Endothelial cell of umbilical vein (primary cell): Measurements from ENCODE around the gene RASSF6. TPM values are rescaled to one million over a fixed set of nuclear protein-coding genes. Genes with fewer than 3 reads are reported as not detected.

Experiments
- BruUV-seq: library from RNA; stranded (reverse); fragments of 400-500 nt; replicated peaks from 2 replicates; lab custom pipeline; 2021; lab: Mats Ljungman, UMichigan
- CTCF ChIA-PET: fragments of 300-600, 350-600 bp; sonication (Branson Sonifier 250); formaldehyde crosslinking; loops from one replicate; lab custom pipeline; 2021; ENCODE audit warnings: antibody characterized with exemption, inconsistent platforms; lab: Charles Lee
- POLR2A ChIA-PET: fragments of 300-600, 350-600 bp; sonication (Branson Sonifier 250); formaldehyde crosslinking; loops from one replicate; lab custom pipeline; 2021; ENCODE audit warnings: antibody characterized with exemption, inconsistent platforms; lab: Charles Lee
- DNase-seq: peaks from one replicate; pipeline ENCODE4 v3.0.0-alpha.2; 2011; ENCODE audit warnings: low read depth, low spot score
- FAIRE-seq: peaks from 2 replicates; lab custom pipeline; 2011; peaks lifted over from hg19 to GRCh38; lab: Jason Lieb, UNC
- H2AFZ ChIP-seq: 2 replicates; pipeline ENCODE4 v1.6.0; 2012; ENCODE audit warnings: low read depth, low read length, control low read depth, inconsistent platforms
- H3K27ac ChIP-seq: 2 replicates; pipeline ENCODE4 v1.5.1; 2011; ENCODE audit warnings: low read depth, mild to moderate bottlenecking, control low read depth, low read length, moderate library complexity; ENCODE audit not compliant: insufficient read depth
- H3K27me3 ChIP-seq, 2 experiments: 2 replicates each; pipeline versions ENCODE4 v1.6.0 to v1.6.1; 2011; ENCODE audit warnings: low read length in 2 of 2, mixed read lengths in 1 of 2; ENCODE audit not compliant: control insufficient read depth in 2 of 2, insufficient read depth in 2 of 2
- H3K36me3 ChIP-seq, 2 experiments: 2 replicates in 1 of 2; 3 replicates in 1 of 2; pipeline ENCODE4 v1.5.1; 2011; ENCODE audit warnings: low read length in 2 of 2, mild to moderate bottlenecking in 1 of 2, moderate library complexity in 1 of 2; ENCODE audit not compliant: control insufficient read depth in 2 of 2, insufficient read depth in 2 of 2; ENCODE audit errors: extremely low read depth in 1 of 2
- H3K4me1 ChIP-seq: 3 replicates; pipeline ENCODE4 v1.5.1; 2011; ENCODE audit warnings: mild to moderate bottlenecking, low read length; ENCODE audit not compliant: control insufficient read depth, insufficient read depth; ENCODE audit errors: extremely low read depth
- H3K4me2 ChIP-seq: 2 replicates; pipeline ENCODE4 v1.6.1; 2011; ENCODE audit warnings: low read length, control low read depth, mixed read lengths; ENCODE audit not compliant: insufficient read depth
- H3K4me3 ChIP-seq, 3 experiments: fragments of 200-600 bp in 1 of 3; sonication (generic), shearing (Covaris generic) in 1 of 3; replicated peaks in 1 of 3; 2 replicates each; pipeline ENCODE4 v1.5.1; 2011 to 2016; ENCODE audit warnings: control low read depth in 3 of 3, low read length in 3 of 3, mild to moderate bottlenecking in 2 of 3, inconsistent platforms in 1 of 3, low read depth in 1 of 3, moderate library complexity in 1 of 3; ENCODE audit not compliant: insufficient read depth in 1 of 3
- H3K79me2 ChIP-seq: 2 replicates; pipeline ENCODE4 v1.6.0; 2012; ENCODE audit warnings: low read length, inconsistent platforms; ENCODE audit not compliant: control insufficient read depth, insufficient read depth
- H3K9ac ChIP-seq: replicated peaks from 2 replicates; pipeline ENCODE3; 2011; ENCODE audit warnings: low read length, control low read depth; ENCODE audit not compliant: insufficient read depth; ENCODE audit errors: extremely low read depth
- H3K9me1 ChIP-seq: replicated peaks from 3 replicates; pipeline ENCODE4 v1.6.0; 2011; ENCODE audit warnings: mild to moderate bottlenecking, low read length; ENCODE audit not compliant: control insufficient read depth, insufficient read depth; ENCODE audit errors: extremely low read depth
- H3K9me3 ChIP-seq: replicated peaks from 2 replicates; pipeline ENCODE4 v1.5.1; 2012; ENCODE audit warnings: low read length, inconsistent platforms; ENCODE audit not compliant: control insufficient read depth, insufficient read depth
- H4K20me1 ChIP-seq: replicated peaks from 2 replicates; pipeline ENCODE3; 2011; ENCODE audit warnings: mild to moderate bottlenecking, low read length; ENCODE audit not compliant: control insufficient read depth, insufficient read depth; ENCODE audit errors: extremely low read depth
- EZH2 ChIP-seq: IDR thresholded peaks from 2 replicates; pipeline ENCODE4 v1.6.1; 2012; ENCODE audit warnings: borderline replicate concordance, low read depth, mild to moderate bottlenecking, moderate library complexity, low read length, inconsistent platforms; ENCODE audit not compliant: severe bottlenecking
- GATA2 ChIP-seq: IDR thresholded peaks from 2 replicates; pipeline ENCODE4 v1.7.0; 2011; ENCODE audit warnings: low read depth, mild to moderate bottlenecking, moderate library complexity, mixed read lengths, low read length; ENCODE audit not compliant: insufficient read length, insufficient read depth
- JUN ChIP-seq: IDR thresholded peaks from 2 replicates; pipeline ENCODE4 v1.6.1; 2011; ENCODE audit warnings: borderline replicate concordance, low read depth; ENCODE audit not compliant: insufficient read length, insufficient read depth
- POLR2A ChIP-seq: IDR thresholded peaks from 2 replicates; pipeline ENCODE4 v1.6.1; 2012; ENCODE audit warnings: low read depth, mild to moderate bottlenecking, control low read depth, low read length
- POLR2AphosphoS5 ChIP-seq: IDR thresholded peaks from 2 replicates; pipeline ENCODE4 v1.6.1; 2012; ENCODE audit warnings: low read depth, mild to moderate bottlenecking, control low read depth, low read length, moderate library complexity; ENCODE audit not compliant: insufficient read depth
- dilution Hi-C: fragments of 300-500 bp; cut with MboI; formaldehyde crosslinking; loops from one replicate; pipeline ENCODE4 v1.15.0; 2019; ENCODE audit warnings: low sequenced_read_pairs; ENCODE audit not compliant: extremely low pct_ligation_motif_present
- intact Hi-C: fragments of 100-400 bp; cut with micrococcal nuclease; formaldehyde crosslinking; loops from one replicate; pipeline ENCODE4 v1.10.0; 2022
- polyA plus RNA-seq, 4 experiments: library from polyadenylated mRNA; depleted of rRNA in 3 of 4; stranded (reverse) in 3 of 4; unstranded in 1 of 4; fragments of >200 nt; gene quantifications; 2 replicates each; pipeline versions ENCODE4 v1.2.1 to v1.2.3, GENCODE V29; 2011 to 2012; ENCODE audit warnings: missing spikeins in 1 of 4
- total RNA-seq: library from RNA; stranded (reverse); gene quantifications from 2 replicates; pipeline ENCODE4 v1.2.3, GENCODE V29; 2021
- TF ChIP-seq, protein P1 (sequence below), 2 donors: IDR thresholded peaks; 1 replicate in 1 of 2; 2 replicates in 1 of 2; pipeline ENCODE4 v1.5.1; 2011; ENCODE audit warnings: low read length in 2 of 2, mild to moderate bottlenecking in 2 of 2, moderate library complexity in 2 of 2, control low read depth in 1 of 2, inconsistent platforms in 1 of 2, low read depth in 1 of 2; ENCODE audit not compliant: insufficient read depth in 1 of 2; ENCODE audit errors: extremely low read depth in 1 of 2

RASSF6 gene
- total and polyA plus RNA-seq, 2 donors (not counting 3 experiments of a cell fraction or from before 2014, with no cell fraction given): not detected

GRCh38 chr4:73596001-73596400 is 24.2 kb downstream of the RASSF6 start:
- intact Hi-C loops (no loop called here), dilution Hi-C loops (no loop called here)
- Histone ChIP-seq H3K4me2 (no peak overlapping the region), H3K4me3 (no peak overlapping the region), H3K9ac (no peak overlapping the region), H3K36me3 (no peaks in the 10 kb centered on the region), H4K20me1 (no peaks in the 10 kb centered on the region), H2AFZ (no peak overlapping the region), H3K79me2 (no peaks in the 10 kb centered on the region), H3K4me1 (no peaks in the 10 kb centered on the region), H3K9me1 (no peaks in the 10 kb centered on the region), H3K27me3 (no peaks in the 10 kb centered on the region), H3K27ac (no peak overlapping the region), H3K9me3 (no peaks in the 10 kb centered on the region)
- no peak for FAIRE-seq
- ChIA-PET CTCF (interaction anchor here (0.7 to 7.2 kb wide), 5 partner anchors 11 to 539 kb away, joined by 3 to 122 read pairs (median 4); no protein-coding TSS in a partner anchor), POLR2A (no interaction called here)
- no peak for TF ChIP-seq POLR2AphosphoS5
- TF ChIP-seq POLR2A: no peak
- no peak for TF ChIP-seq EZH2
- no peak for TF ChIP-seq GATA2
- TF ChIP-seq JUN: no peak
- no TSS peak for BruUV-seq
- no peak for DNase-seq

GRCh38 chr4:73593631-73594241 is 26.5 kb downstream of the RASSF6 start:
- no peak overlapping the region for H3K4me2 ChIP-seq
- H2AFZ ChIP-seq: no peak overlapping the region
- H3K36me3 ChIP-seq: no peaks in the 10 kb centered on the region
- TF ChIP-seq, protein P1, sequence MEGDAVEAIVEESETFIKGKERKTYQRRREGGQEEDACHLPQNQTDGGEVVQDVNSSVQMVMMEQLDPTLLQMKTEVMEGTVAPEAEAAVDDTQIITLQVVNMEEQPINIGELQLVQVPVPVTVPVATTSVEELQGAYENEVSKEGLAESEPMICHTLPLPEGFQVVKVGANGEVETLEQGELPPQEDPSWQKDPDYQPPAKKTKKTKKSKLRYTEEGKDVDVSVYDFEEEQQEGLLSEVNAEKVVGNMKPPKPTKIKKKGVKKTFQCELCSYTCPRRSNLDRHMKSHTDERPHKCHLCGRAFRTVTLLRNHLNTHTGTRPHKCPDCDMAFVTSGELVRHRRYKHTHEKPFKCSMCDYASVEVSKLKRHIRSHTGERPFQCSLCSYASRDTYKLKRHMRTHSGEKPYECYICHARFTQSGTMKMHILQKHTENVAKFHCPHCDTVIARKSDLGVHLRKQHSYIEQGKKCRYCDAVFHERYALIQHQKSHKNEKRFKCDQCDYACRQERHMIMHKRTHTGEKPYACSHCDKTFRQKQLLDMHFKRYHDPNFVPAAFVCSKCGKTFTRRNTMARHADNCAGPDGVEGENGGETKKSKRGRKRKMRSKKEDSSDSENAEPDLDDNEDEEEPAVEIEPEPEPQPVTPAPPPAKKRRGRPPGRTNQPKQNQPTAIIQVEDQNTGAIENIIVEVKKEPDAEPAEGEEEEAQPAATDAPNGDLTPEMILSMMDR (IDR thresholded peaks at IDR 0.05; ENCODE audit: extremely low read depth in 1 of 2, insufficient read depth in 1 of 2, low read depth in 1 of 2, low read length in 2 of 2): peak; percentile 33 to 42
- TF ChIP-seq POLR2AphosphoS5: no peak
- DNase-seq: peak; percentile 55
- no peaks in the 10 kb centered on the region for H3K9me3 ChIP-seq
- FAIRE-seq: peak; percentile 63
- H3K27ac ChIP-seq: no peak overlapping the region
- dilution Hi-C loops (no loop called here), intact Hi-C loops (loop anchor here (1.0 kb wide), 3 partner anchors 60 to 541 kb away; no protein-coding TSS in a partner anchor)
- H4K20me1 ChIP-seq: no peaks in the 10 kb centered on the region
- no peaks in the 10 kb centered on the region for H3K9me1 ChIP-seq
- CTCF ChIA-PET: interaction anchor here (0.6 to 7.2 kb wide), 33 partner anchors 9 to 1107 kb away, joined by 3 to 122 read pairs (median 4); partner anchors contain the start of gene CXCL2
- no peaks in the 10 kb centered on the region for H3K27me3 ChIP-seq
- H3K4me3 ChIP-seq: no peak overlapping the region
- no peaks in the 10 kb centered on the region for H3K79me2 ChIP-seq
- BruUV-seq: no TSS peak
- H3K9ac ChIP-seq: no peak overlapping the region
- no peaks in the 10 kb centered on the region for H3K4me1 ChIP-seq
- POLR2A ChIA-PET: no interaction called here
